GM12873 (cell line): ENCODE measurements around the gene SCUBE3.

ENCODE experiments used
- CTCF ChIP-seq: IDR thresholded peaks from 2 replicates; pipeline ENCODE4 v1.5.1; 2012; ENCODE audit warnings: low read depth, mild to moderate bottlenecking, moderate library complexity, low read length, control low read depth; ENCODE audit not compliant: insufficient read depth; ENCODE audit errors: missing control alignments

Gene SCUBE3

GRCh38 chr6:35259194-35259947 lies 45.6 kb downstream of the SCUBE3 start, which contains the start of gene ZNF76:
Gene ZNF76, plus strand, starts transcription at chr6:35259735. Its CDS starts 21,417 bp downstream, at chr6:35281152.
- no peak for TF ChIP-seq CTCF

- no peak for TF ChIP-seq CTCF
Measured at GRCh38 chr6:35259948-35260590, 46.3 kb downstream of the SCUBE3 start.

- no peak for TF ChIP-seq CTCF
Measured at GRCh38 chr6:35260591-35261570, 47.1 kb downstream of the SCUBE3 start.

GRCh38 chr6:35262596-35262995 lies 48.8 kb downstream of the SCUBE3 start:
- TF ChIP-seq CTCF = no peak

- no peak for TF ChIP-seq CTCF
Measured at GRCh38 chr6:35264550-35265274, 51.0 kb downstream of the SCUBE3 start.

- no peak for TF ChIP-seq CTCF
Measured at GRCh38 chr6:35265523-35265922, 51.8 kb downstream of the SCUBE3 start.

- no peak for TF ChIP-seq CTCF
Measured at GRCh38 chr6:35267446-35267845, 53.7 kb downstream of the SCUBE3 start.
